ENCODE data around the gene PSMC6.

PSMC6 gene

DNA sequence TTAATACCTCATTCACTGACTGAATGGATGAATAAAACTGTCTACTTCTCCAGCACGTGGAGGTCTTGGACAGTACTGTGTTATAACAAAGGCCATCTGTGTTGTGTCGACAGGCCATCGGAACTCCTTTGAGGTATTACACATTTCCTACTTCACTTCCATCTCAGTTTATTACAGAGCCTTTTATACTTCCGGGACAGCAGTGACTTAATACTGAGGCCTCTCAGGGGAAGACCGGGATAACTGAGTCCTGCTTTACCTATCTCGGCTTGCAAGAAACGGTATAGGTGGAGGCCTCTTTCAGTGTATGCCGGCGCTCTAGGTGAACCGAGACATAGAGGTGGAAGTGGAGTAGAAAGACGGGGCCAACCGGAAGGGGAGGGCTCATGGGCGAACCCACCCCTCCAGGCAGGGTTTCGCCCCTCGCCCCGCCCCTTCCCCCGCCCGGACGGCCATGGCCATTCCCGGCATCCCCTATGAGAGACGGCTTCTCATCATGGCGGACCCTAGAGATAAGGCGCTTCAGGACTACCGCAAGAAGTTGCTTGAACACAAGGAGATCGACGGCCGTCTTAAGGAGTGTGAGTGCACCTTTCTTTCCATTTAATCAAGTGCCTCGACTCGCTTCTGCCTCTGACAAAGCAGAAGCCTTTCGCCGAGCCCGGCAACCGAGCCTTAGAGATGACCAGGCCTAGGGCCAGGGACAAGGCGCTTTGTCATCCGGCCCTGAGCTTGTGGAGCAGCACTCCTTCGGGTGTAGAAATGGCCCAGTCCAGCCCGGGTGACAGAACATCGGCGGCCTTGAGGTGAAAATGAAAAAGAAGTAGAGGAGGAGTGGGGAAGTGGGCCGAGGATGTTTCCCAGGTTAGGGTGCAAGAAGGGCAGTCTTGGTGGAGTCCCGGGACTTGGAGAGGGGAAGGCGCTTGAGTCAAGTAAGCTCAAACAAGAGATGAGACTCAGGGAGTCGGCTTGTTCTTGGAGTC lies at the start of gene PSMC6:
PSMC6 (plus strand) TSS at position 477 of the 983 bp plus-strand sequence; CDS start at position 497, 20 bp downstream.
- DNase-seq (ENCODE audit: low read depth), result peak; percentile 97

GRCh38 chr14:52660325-52660724 lies 46.7 kb upstream of the PSMC6 start:
- no peak for DNase-seq (ENCODE audit: low read depth)

- DNase-seq (ENCODE audit: low read depth), result no peak
These were observed 46.2 kb upstream of the PSMC6 start for GRCh38 chr14:52660832-52661231.

DNA sequence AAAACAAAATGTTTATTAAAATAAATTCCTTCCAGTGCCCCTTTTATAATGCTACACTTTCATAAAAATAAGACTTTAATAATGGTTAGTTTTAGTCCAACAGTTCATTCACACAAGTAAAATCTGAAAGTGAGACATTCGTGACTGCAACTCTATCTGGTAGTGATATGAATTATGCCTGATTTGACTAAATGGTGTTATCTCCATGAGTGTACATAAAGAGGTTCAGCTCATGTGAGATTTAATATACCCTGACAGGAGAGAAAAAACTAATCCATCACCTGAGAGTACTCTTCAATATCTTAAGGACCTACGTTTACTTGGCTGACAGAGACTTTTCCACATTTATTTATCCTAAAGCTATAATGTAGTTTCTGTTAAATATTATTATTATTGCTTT lies 45.7 kb upstream of the PSMC6 start:
- DNase-seq (ENCODE audit: low read depth), result no peak

DNA sequence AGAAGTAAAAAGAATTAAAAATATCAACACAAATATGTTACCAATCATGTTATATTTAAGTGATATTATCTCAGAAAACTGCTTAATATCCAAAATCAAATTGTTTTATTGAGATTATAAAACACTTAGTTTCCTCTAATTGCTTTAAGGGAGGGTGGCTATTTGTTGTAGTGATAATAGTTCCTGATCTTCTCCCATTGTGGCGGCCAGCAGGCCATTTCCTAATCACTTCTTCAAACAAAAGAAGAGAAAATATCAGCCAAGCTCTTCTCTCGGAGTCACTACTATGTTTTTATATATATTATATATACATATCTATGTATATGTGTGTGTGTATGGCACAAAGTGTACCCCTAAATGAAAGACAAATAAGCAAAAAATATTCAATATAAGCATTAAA lies 43.1 kb upstream of the PSMC6 start:
- no peak for DNase-seq (ENCODE audit: low read depth)

DNA sequence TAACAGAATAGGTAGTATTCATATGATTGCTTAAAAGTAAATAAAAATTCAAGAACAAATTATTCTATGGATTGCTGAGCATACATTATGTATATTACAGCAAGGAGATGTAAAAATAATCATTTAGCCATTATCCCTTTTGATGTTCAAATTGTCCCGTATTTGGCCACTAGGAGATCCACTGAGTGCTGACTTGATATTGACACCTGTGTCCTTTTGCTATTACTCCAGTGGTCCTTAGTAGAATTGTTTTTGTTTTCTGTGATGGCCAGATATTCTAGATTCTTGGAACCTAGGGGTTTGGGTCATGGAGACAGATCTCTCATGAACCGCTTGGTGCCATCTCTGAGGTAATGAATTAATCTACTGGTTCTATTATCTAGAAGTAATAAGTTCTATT lies 28.4 kb upstream of the PSMC6 start:
- no peak for DNase-seq (ENCODE audit: low read depth)

- DNase-seq (ENCODE audit: low read depth), result no peak
These were observed 22.9 kb upstream of the PSMC6 start for GRCh38 chr14:52683985-52684520.

- DNase-seq (ENCODE audit: low read depth), result no peak
These were observed 20.8 kb upstream of the PSMC6 start for GRCh38 chr14:52686176-52686575.

- DNase-seq (ENCODE audit: low read depth), result no peak
These were observed 15.8 kb upstream of the PSMC6 start for GRCh38 chr14:52690983-52691760.

GRCh38 chr14:52692248-52692962 lies 14.6 kb upstream of the PSMC6 start:
- DNase-seq (ENCODE audit: low read depth), result no peak

DNA sequence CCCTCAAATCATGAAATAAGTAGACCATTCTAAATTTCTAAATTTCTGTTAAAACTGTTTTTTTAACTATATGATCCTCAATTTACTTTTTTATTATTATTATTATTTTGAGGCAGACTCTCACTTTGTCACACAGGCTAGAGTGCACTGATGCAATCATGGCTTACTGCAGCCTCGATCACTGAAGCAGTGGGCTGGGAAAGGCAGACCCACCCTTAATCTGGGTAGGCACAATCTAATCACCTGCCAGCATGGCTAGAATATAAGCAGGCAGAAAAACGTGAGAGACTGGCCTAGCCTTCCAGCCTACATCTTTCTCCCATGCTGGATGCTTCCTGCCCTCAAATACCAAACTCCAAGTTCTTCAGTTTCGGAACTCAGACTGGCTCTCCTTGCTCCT lies 14.0 kb upstream of the PSMC6 start:
- DNase-seq (ENCODE audit: low read depth), result no peak

DNA sequence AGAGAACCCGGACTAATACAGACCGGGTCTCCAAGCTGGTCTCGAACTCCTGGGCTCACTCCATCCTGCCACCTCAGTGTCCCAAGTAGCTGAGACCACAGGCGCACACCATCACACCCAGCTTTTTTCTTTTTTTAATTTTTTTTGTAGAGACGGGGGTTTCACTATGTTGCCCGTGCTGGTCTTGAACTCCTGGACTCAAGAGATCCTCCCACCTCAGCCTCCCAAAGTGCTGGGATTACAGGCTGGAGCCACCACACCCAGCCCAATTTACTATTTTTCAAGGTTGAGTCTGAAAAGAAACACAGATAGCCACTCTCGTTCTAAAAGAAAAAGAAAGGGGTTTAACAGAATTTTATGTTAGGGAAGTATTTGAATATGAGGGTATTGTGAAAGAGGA lies 13.5 kb upstream of the PSMC6 start:
- no peak for DNase-seq (ENCODE audit: low read depth)

DNA sequence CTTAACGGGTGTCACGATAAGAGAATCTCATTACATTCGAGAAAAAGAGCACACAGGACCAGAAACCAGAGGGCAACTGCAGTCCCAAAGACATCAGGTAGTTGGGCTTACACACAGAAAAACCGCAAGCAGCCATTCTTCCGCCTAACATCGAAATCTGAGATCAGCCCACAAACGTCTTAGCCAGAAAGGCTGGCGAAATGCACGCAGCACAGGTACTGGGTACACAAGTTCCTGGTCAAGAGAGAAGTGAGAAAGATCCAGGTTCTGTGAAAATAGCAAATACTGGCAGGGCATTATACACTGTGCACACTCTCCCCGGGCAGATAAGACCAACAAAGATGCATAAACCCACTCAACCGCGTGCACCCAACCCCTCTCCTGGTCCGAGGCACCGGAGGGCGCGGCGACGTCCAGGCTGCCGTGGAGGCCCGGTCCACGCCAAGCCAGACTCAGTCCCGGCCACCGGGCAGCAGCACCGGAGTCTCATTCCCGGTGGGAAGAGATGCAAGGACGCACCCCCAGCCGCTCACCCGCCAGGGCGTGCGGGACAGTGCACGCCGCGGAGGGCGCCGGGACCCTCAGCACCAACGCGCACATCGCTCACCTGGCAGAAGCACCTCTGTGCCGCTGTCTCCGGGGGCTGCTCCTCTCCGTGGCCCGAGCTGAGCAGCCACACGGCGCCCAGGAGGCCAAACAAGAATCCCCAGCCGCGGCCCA lies 12.1 kb upstream of the PSMC6 start:
- peak; percentile 35 for DNase-seq (ENCODE audit: low read depth)

DNA sequence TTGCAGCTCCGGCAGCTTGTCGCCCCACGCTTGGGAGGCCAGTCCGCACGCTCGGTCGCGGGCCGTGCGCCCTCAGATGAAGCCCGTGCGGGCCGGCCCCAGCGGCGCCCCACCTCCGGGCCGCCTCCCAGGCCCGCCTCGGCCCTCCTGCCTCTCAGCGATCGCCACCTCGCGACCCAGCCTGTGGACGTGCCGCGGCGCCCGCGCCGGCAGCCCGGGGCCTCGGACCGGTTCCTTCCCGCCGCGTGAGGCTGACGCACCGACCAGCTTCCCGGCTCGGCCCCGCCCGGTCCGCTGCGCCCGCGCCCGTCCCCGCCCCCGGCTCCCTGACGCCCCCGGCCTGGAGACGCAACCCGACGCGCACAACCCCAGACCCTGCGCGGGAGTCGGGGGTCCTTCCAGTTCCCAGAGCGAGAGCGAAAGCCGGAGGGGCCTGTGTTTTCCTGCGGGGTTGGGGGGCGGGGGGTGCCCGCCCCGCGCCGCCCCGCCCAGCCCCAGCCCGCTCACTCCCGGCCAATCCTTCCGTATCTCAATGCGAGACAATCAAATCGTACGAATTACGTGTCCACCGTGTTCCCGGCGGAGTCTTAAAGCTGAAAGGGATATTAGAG lies 11.4 kb upstream of the PSMC6 start, which contains the start of gene ERO1A:
ERO1A (minus strand) TSS at position 78 of the 611 bp plus-strand sequence; CDS start at position 1, 77 bp downstream.
- peak; percentile 44 for DNase-seq (ENCODE audit: low read depth)

- DNase-seq (ENCODE audit: low read depth), result no peak
These were observed 6.3 kb upstream of the PSMC6 start for GRCh38 chr14:52700701-52701172.

GRCh38 chr14:52701223-52701622 lies 5.8 kb upstream of the PSMC6 start:
- DNase-seq (ENCODE audit: low read depth), result no peak

- DNase-seq (ENCODE audit: low read depth), result no peak
These were observed 3.8 kb upstream of the PSMC6 start for GRCh38 chr14:52703225-52703624.

DNA sequence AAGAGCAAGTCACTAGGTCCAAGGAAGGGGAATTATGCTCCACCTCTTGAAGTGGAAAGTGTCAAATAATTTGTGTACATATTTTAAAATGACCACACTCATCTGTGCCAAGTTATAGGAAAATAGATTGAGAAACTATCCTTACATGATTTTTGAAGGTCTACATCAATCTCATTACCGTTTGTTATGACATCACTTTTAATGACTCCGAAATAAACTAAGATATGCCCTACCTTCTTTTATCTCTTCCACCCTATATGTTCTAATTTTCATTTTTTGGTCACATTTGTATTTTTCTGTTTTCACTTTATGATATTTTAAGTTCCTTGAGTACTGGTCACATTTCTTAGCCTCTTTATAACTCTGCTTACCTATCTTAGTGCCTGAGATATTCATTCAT lies 3.3 kb upstream of the PSMC6 start:
- DNase-seq (ENCODE audit: low read depth), result no peak

GRCh38 chr14:52706286-52706685 lies 714 bp upstream of the PSMC6 start:
- DNase-seq (ENCODE audit: low read depth), result peak; percentile 14

DNA sequence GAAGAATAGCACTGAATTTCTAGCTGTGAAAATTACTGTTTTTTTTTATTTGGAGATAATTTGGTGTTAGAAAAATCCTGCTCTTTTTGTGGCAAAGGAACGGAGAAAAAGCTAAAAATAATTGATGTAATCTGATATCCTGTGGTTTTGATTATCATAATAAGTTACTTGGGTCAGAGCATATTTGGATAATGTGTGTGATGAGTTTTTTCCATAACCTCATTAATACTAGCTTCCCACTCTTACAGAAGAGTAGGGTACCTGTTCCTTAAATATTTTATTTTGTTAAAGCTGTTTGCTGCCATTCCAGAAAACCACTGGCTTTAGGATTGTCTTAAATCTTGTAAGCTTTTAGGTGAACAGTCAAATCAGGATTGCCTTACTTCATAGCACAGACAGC lies 4.7 kb downstream of the PSMC6 start:
- DNase-seq (ENCODE audit: low read depth), result no peak

DNA sequence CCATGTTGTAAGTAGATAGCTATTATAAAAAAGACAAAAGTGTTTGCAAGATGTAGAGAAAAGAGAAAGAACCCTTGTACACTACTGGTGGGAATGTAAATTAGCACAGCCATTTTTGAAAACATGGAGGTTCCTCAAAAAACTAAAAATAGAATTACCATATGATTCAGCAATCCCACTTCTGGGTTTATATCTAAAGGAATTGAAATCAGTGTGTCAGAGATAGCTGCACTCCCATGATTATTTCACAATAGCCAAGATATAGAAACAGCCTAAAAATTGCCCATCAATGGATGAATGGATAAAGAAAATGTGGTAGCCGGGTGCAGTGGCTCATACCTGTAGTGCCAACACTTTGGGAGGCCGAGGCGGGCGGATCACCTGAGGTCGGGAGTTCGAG lies 9.2 kb downstream of the PSMC6 start:
- no peak for DNase-seq (ENCODE audit: low read depth)

All from activated T-cell treated with anti-CD3 and anti-CD28 coated beads for 1 hour (primary cell).